Breast epithelium (tissue), 3 donors: ENCODE data around the gene RTL5.

Experiments
- CTCF ChIP-seq, 3 donors: fragments of 450-650 bp; IDR thresholded peaks; one replicate each; pipeline ENCODE4 v1.5.1; 2016 to 2017; ENCODE audit warnings: antibody characterized with exemption in 3 of 3, mild to moderate bottlenecking in 3 of 3, moderate library complexity in 3 of 3
- POLR2A ChIP-seq: fragments of 450-650 bp; IDR thresholded peaks from one replicate; pipeline ENCODE4 v1.6.1; 2016; ENCODE audit warnings: antibody characterized with exemption, mild to moderate bottlenecking, moderate library complexity
- POLR2AphosphoS5 ChIP-seq, 3 donors: sonication (generic); formaldehyde crosslinking; IDR thresholded peaks; one replicate each; pipeline ENCODE4 v1.6.1; 2017; ENCODE audit warnings: antibody characterized with exemption in 3 of 3

GRCh38 chrX:72081605-72082320, 50.0 kb downstream of the RTL5 start:
- TF ChIP-seq CTCF (IDR thresholded peaks at IDR 0.05), result no peak
- no peak for TF ChIP-seq POLR2A
- no peak for TF ChIP-seq POLR2AphosphoS5 (IDR thresholded peaks at IDR 0.05)
